NCI-H774 (cell line): Measurements from ENCODE around the gene PDE4B.
"Not testable (repeated sequence)": the region's sequence is repeated elsewhere in the genome, so short reads cannot be mapped to it uniquely, and the experiment has no call there.

Source experiments
- DNase-seq: peaks from one replicate; lab custom pipeline; 2025; lab: John Stamatoyannopoulos, UW

The PDE4B gene

GRCh38 chr1:66393586-66394287, 601.0 kb downstream of the PDE4B start:
- DNase-seq: no peak

GRCh38 chr1:66394603-66395002, 601.9 kb downstream of the PDE4B start:
- no peak for DNase-seq

GRCh38 chr1:66395202-66396061, 602.7 kb downstream of the PDE4B start:
- no peak for DNase-seq

- no peak for DNase-seq
Observed at GRCh38 chr1:66396212-66396890, 603.7 kb downstream of the PDE4B start.

- DNase-seq: no peak
Observed at GRCh38 chr1:66397192-66397591, 604.5 kb downstream of the PDE4B start.

GRCh38 chr1:66399888-66400529, 607.3 kb downstream of the PDE4B start:
- no peak for DNase-seq

GRCh38 chr1:66400660-66401059, 608.0 kb downstream of the PDE4B start:
- no peak for DNase-seq

- no peak for DNase-seq
Observed at GRCh38 chr1:66401244-66401643, 608.5 kb downstream of the PDE4B start.

- no peak for DNase-seq
Observed at GRCh38 chr1:66402194-66402593, 609.5 kb downstream of the PDE4B start.

- no peak for DNase-seq
Observed at GRCh38 chr1:66403007-66403731, 610.5 kb downstream of the PDE4B start.

GRCh38 chr1:66405061-66405460, 612.4 kb downstream of the PDE4B start:
- DNase-seq: no peak

GRCh38 chr1:66411449-66411848, 618.8 kb downstream of the PDE4B start:
- DNase-seq: not testable (repeated sequence)

GRCh38 chr1:66412704-66413103, 620.0 kb downstream of the PDE4B start:
- no peak for DNase-seq

GRCh38 chr1:66413136-66413837, 620.6 kb downstream of the PDE4B start:
- no peak for DNase-seq

- no peak for DNase-seq
Observed at GRCh38 chr1:66413838-66414175, 621.1 kb downstream of the PDE4B start.

GRCh38 chr1:66415281-66415680, 622.6 kb downstream of the PDE4B start:
- DNase-seq: no peak

- DNase-seq: no peak
Observed at GRCh38 chr1:66415866-66416265, 623.2 kb downstream of the PDE4B start.

GRCh38 chr1:66416295-66416694, 623.6 kb downstream of the PDE4B start:
- DNase-seq: no peak

- DNase-seq: no peak
Observed at GRCh38 chr1:66418021-66418420, 625.3 kb downstream of the PDE4B start.

GRCh38 chr1:66420171-66420570, 627.5 kb downstream of the PDE4B start:
- not testable (repeated sequence) for DNase-seq

GRCh38 chr1:66420906-66421305, 628.2 kb downstream of the PDE4B start:
- not testable (repeated sequence) for DNase-seq
